ENCODE results near the gene PCDH9. TPM values are rescaled to one million over a fixed set of nuclear protein-coding genes. Genes with fewer than 3 reads are reported as not detected.

The PCDH9 gene
- total RNA-seq, 1 experiment from 2014 or later: 4.2 TPM

- intact Hi-C loops (cut with micrococcal nuclease; ENCODE audit: unreplicated experiment): no loop called here
- Histone ChIP-seq H3K27me3 (ENCODE audit: control insufficient read depth, insufficient read depth, low read length) (no peaks in the 10 kb centered on the region), H3K36me3 (ENCODE audit: control insufficient read depth, insufficient read depth, low read length) (no peaks in the 10 kb centered on the region), H3K4me1 (ENCODE audit: control insufficient read depth, insufficient read depth, low read length) (no peaks in the 10 kb centered on the region), H3K27ac (ENCODE audit: low read length) (no peak overlapping the region), H3K9me3 (ENCODE audit: control insufficient read depth, insufficient read depth, low read depth, low read length) (no peaks in the 10 kb centered on the region), H3K4me3 (ENCODE audit: low read depth in 2 of 2, low read length in 2 of 2) (no peak overlapping the region)
- TF ChIP-seq, protein P1, sequence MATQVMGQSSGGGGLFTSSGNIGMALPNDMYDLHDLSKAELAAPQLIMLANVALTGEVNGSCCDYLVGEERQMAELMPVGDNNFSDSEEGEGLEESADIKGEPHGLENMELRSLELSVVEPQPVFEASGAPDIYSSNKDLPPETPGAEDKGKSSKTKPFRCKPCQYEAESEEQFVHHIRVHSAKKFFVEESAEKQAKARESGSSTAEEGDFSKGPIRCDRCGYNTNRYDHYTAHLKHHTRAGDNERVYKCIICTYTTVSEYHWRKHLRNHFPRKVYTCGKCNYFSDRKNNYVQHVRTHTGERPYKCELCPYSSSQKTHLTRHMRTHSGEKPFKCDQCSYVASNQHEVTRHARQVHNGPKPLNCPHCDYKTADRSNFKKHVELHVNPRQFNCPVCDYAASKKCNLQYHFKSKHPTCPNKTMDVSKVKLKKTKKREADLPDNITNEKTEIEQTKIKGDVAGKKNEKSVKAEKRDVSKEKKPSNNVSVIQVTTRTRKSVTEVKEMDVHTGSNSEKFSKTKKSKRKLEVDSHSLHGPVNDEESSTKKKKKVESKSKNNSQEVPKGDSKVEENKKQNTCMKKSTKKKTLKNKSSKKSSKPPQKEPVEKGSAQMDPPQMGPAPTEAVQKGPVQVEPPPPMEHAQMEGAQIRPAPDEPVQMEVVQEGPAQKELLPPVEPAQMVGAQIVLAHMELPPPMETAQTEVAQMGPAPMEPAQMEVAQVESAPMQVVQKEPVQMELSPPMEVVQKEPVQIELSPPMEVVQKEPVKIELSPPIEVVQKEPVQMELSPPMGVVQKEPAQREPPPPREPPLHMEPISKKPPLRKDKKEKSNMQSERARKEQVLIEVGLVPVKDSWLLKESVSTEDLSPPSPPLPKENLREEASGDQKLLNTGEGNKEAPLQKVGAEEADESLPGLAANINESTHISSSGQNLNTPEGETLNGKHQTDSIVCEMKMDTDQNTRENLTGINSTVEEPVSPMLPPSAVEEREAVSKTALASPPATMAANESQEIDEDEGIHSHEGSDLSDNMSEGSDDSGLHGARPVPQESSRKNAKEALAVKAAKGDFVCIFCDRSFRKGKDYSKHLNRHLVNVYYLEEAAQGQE (IDR thresholded peaks at IDR 0.05; ENCODE audit: insufficient read depth in 1 of 2, low read depth in 2 of 2, low read length in 1 of 2): no peak
- no peak for TF ChIP-seq TCF7L2 (IDR thresholded peaks at IDR 0.05; ENCODE audit: low read depth, low read length)
- TF ChIP-seq SIN3A (IDR thresholded peaks at IDR 0.05; ENCODE audit: borderline replicate concordance, insufficient read depth, low read depth, low read length): no peak
- TF ChIP-seq, protein P2, sequence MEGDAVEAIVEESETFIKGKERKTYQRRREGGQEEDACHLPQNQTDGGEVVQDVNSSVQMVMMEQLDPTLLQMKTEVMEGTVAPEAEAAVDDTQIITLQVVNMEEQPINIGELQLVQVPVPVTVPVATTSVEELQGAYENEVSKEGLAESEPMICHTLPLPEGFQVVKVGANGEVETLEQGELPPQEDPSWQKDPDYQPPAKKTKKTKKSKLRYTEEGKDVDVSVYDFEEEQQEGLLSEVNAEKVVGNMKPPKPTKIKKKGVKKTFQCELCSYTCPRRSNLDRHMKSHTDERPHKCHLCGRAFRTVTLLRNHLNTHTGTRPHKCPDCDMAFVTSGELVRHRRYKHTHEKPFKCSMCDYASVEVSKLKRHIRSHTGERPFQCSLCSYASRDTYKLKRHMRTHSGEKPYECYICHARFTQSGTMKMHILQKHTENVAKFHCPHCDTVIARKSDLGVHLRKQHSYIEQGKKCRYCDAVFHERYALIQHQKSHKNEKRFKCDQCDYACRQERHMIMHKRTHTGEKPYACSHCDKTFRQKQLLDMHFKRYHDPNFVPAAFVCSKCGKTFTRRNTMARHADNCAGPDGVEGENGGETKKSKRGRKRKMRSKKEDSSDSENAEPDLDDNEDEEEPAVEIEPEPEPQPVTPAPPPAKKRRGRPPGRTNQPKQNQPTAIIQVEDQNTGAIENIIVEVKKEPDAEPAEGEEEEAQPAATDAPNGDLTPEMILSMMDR (IDR thresholded peaks at IDR 0.05): no peak
- TF ChIP-seq POLR2AphosphoS5 (IDR thresholded peaks at IDR 0.05; ENCODE audit: low read depth, low read length): no peak
- ChIA-PET POLR2A (no interaction called here), CTCF (no interaction called here)
- ATAC-seq: no peak
- DNase-seq (ENCODE audit: low read depth, low spot score): no peak
- in situ Hi-C loops (cut with HindIII; ENCODE audit: low pct_unique_long_range_greater_than_20kb, low sequenced_read_pairs): no loop called here
- no TSS peak for BruUV-seq (replicated peaks)
Observed at GRCh38 chr13:67100730-67101129, 129.4 kb downstream of the PCDH9 start.

- H3K27me3 ChIP-seq (ENCODE audit: control insufficient read depth, insufficient read depth, low read length): no peaks in the 10 kb centered on the region
- ATAC-seq (no peak), DNase-seq (ENCODE audit: low read depth, low spot score) (no peak)
- H3K27ac ChIP-seq (ENCODE audit: low read length): no peak overlapping the region
- H3K36me3 ChIP-seq (ENCODE audit: control insufficient read depth, insufficient read depth, low read length): no peaks in the 10 kb centered on the region
- H3K9me3 ChIP-seq (ENCODE audit: control insufficient read depth, insufficient read depth, low read depth, low read length): no peaks in the 10 kb centered on the region
- POLR2A ChIA-PET: no interaction called here
- no peak overlapping the region for H3K4me3 ChIP-seq (ENCODE audit: low read depth in 2 of 2, low read length in 2 of 2)
- CTCF ChIA-PET: no interaction called here
- TF ChIP-seq TCF7L2 (IDR thresholded peaks at IDR 0.05; ENCODE audit: low read depth, low read length) (no peak), POLR2AphosphoS5 (IDR thresholded peaks at IDR 0.05; ENCODE audit: low read depth, low read length) (no peak), SIN3A (IDR thresholded peaks at IDR 0.05; ENCODE audit: borderline replicate concordance, insufficient read depth, low read depth, low read length) (no peak)
- TF ChIP-seq, protein P1 (IDR thresholded peaks at IDR 0.05; ENCODE audit: insufficient read depth in 1 of 2, low read depth in 2 of 2, low read length in 1 of 2): no peak
- TF ChIP-seq, protein P2 (IDR thresholded peaks at IDR 0.05): no peak
- intact Hi-C loops (cut with micrococcal nuclease; ENCODE audit: unreplicated experiment): no loop called here
- in situ Hi-C loops (cut with HindIII; ENCODE audit: low pct_unique_long_range_greater_than_20kb, low sequenced_read_pairs): no loop called here
- BruUV-seq (replicated peaks): no TSS peak
- H3K4me1 ChIP-seq (ENCODE audit: control insufficient read depth, insufficient read depth, low read length): no peaks in the 10 kb centered on the region
Observed at GRCh38 chr13:67099494-67099893, 130.6 kb downstream of the PCDH9 start.
